HG02840 (cell line): ENCODE data around the gene E2F8.

Source experiments
- ATAC-seq: cut with Tn5 transposase; IDR thresholded peaks from one replicate; pipeline ENCODE4 v1.9.1; 2021; ENCODE audit warnings: mild to moderate bottlenecking, moderate library complexity, moderate number of reproducible peaks; ENCODE audit not compliant: unreplicated experiment, low FRiP score

The E2F8 gene

GRCh38 chr11:19226378-19227195, 14.2 kb downstream of the E2F8 start:
- no peak for ATAC-seq

- no peak for ATAC-seq
These were observed 15.2 kb downstream of the E2F8 start for GRCh38 chr11:19225581-19225980.

- ATAC-seq: no peak
These were observed 15.6 kb downstream of the E2F8 start for GRCh38 chr11:19225123-19225522.

- ATAC-seq: no peak
These were observed 19.6 kb downstream of the E2F8 start for GRCh38 chr11:19220903-19221724.

- ATAC-seq: no peak
These were observed 21.8 kb downstream of the E2F8 start for GRCh38 chr11:19218786-19219460.

- no peak for ATAC-seq
These were observed 22.5 kb downstream of the E2F8 start for GRCh38 chr11:19218216-19218615.

GRCh38 chr11:19216709-19217374, 23.9 kb downstream of the E2F8 start:
- ATAC-seq: no peak

GRCh38 chr11:19216021-19216420, 24.7 kb downstream of the E2F8 start:
- no peak for ATAC-seq

GRCh38 chr11:19209617-19210370, 31.0 kb downstream of the E2F8 start:
- ATAC-seq: no peak

GRCh38 chr11:19208959-19209546, 31.7 kb downstream of the E2F8 start:
- no peak for ATAC-seq

GRCh38 chr11:19208181-19208580, 32.6 kb downstream of the E2F8 start:
- no peak for ATAC-seq

GRCh38 chr11:19204836-19205235, 35.9 kb downstream of the E2F8 start:
- no peak for ATAC-seq

- ATAC-seq: no peak
These were observed 38.8 kb downstream of the E2F8 start, which contains the start of gene CSRP3 for GRCh38 chr11:19201737-19202605. Gene CSRP3, minus strand, starts transcription at chr11:19201983. Its CDS starts 9,535 bp downstream, at chr11:19192448.

GRCh38 chr11:19200410-19201201, 40.1 kb downstream of the E2F8 start:
- no peak for ATAC-seq

- no peak for ATAC-seq
These were observed 41.0 kb downstream of the E2F8 start for GRCh38 chr11:19199771-19200170.

GRCh38 chr11:19199048-19199447, 41.7 kb downstream of the E2F8 start:
- no peak for ATAC-seq

- no peak for ATAC-seq
These were observed 44.3 kb downstream of the E2F8 start for GRCh38 chr11:19196432-19196831.
